Ascending aorta (tissue), 2 donors: ENCODE measurements around the gene ANKRD44. TPM values are rescaled to one million over a fixed set of nuclear protein-coding genes. Genes with fewer than 3 reads are reported as not detected.
A peak's percentile ranks its signal among the peaks of the same experiment; 100 is the strongest.

Experiments
- DNase-seq, 2 donors: peaks; one replicate each; pipeline ENCODE4 v3.0.0-alpha.2; 2019; ENCODE audit warnings: low spot score in 2 of 2
- H3K27ac ChIP-seq, 2 donors: fragments of 200-600 bp; sonication (generic); one replicate each; pipeline ENCODE4 v1.5.1; 2016 to 2017; ENCODE audit warnings: mild to moderate bottlenecking in 1 of 2
- H3K27me3 ChIP-seq: fragments of 200-600 bp; sonication (generic); one replicate; pipeline ENCODE4 v1.5.1; 2017
- H3K36me3 ChIP-seq, 2 donors: fragments of 200-600 bp; sonication (generic); one replicate each; pipeline ENCODE4 v1.5.1; 2016
- H3K4me1 ChIP-seq, 2 donors: fragments of 200-600 bp; sonication (generic); one replicate each; pipeline ENCODE4 v1.5.1; 2016 to 2017; ENCODE audit warnings: mild to moderate bottlenecking in 1 of 2
- H3K4me3 ChIP-seq, 2 donors: fragments of 200-600 bp; sonication (generic); one replicate each; pipeline ENCODE4 v1.5.1; 2016 to 2017; ENCODE audit warnings: mild to moderate bottlenecking in 1 of 2
- H3K9me3 ChIP-seq, 2 donors: fragments of 200-600 bp; sonication (generic); one replicate each; pipeline ENCODE4 v1.5.1; 2016
- CTCF ChIP-seq, 3 experiments: fragments of 200-600 bp in 2 of 3; fragments of 450-650 bp in 1 of 3; sonication (generic) in 2 of 3; IDR thresholded peaks; one replicate each; pipeline ENCODE4 v1.5.1; 2016 to 2019; ENCODE audit warnings: antibody characterized with exemption in 3 of 3, mild to moderate bottlenecking in 1 of 3, moderate library complexity in 1 of 3
- intact Hi-C: fragments of 100-400 bp; cut with DNase I; formaldehyde crosslinking; loops from one replicate; pipeline ENCODE4 v1.15.1; 2023
- total RNA-seq: library from RNA; depleted of rRNA; stranded (reverse); fragments of >200 nt; gene quantifications from one replicate; pipeline ENCODE4 v1.1.0, GENCODE V29; 2016

The ANKRD44 gene
- total RNA-seq, 1 donor from 2014 or later, result 66.3 TPM

- no peak for TF ChIP-seq CTCF (IDR thresholded peaks at IDR 0.05)
- H3K4me1 ChIP-seq, result peaks cover 15 to 34% of the 10 kb centered on the region in 2 donors
Measured at GRCh38 chr2:197210430-197210829, 100.2 kb downstream of the ANKRD44 start.

GRCh38 chr2:197209742-197210408 lies 100.7 kb downstream of the ANKRD44 start:
- TF ChIP-seq CTCF (IDR thresholded peaks at IDR 0.05), result no peak
- intact Hi-C loops, result loop anchor here (5.0 kb wide), 1 partner anchor 37 kb away; no protein-coding TSS in a partner anchor
- no peak overlapping the region for H3K27ac ChIP-seq
- H3K4me1 ChIP-seq, result peaks cover 18 to 40% of the 10 kb centered on the region in 2 donors
- no peaks in the 10 kb centered on the region for H3K27me3 ChIP-seq
- H3K36me3 ChIP-seq, result no peaks in the 10 kb centered on the region
- no peak overlapping the region for H3K4me3 ChIP-seq
- no peaks in the 10 kb centered on the region for H3K9me3 ChIP-seq
- DNase-seq, result no peak

More at GRCh38 chr2:197210430-197210829, 100.2 kb downstream of the ANKRD44 start:
- intact Hi-C loops, result no loop called here
- Histone ChIP-seq H3K27me3 (no peaks in the 10 kb centered on the region), H3K27ac (no peak overlapping the region), H3K9me3 (no peaks in the 10 kb centered on the region), H3K36me3 (no peaks in the 10 kb centered on the region), H3K4me3 (no peak overlapping the region)
- DNase-seq, result no peak

GRCh38 chr2:197209246-197209645 lies 101.3 kb downstream of the ANKRD44 start:
- no peaks in the 10 kb centered on the region for H3K27me3 ChIP-seq
- H3K9me3 ChIP-seq, result no peaks in the 10 kb centered on the region
- H3K4me1 ChIP-seq, result peaks cover 18 to 45% of the 10 kb centered on the region in 2 donors
- no peak for DNase-seq
- H3K36me3 ChIP-seq, result no peaks in the 10 kb centered on the region
- intact Hi-C loops, result loop anchor here (5.0 kb wide), 1 partner anchor 38 kb away; no protein-coding TSS in a partner anchor
- no peak for TF ChIP-seq CTCF (IDR thresholded peaks at IDR 0.05)
- peak overlapping the region in 1 of 2 donors; percentile 49 for H3K27ac ChIP-seq
- no peak overlapping the region for H3K4me3 ChIP-seq

- DNase-seq, result no peak
- no peaks in the 10 kb centered on the region for H3K9me3 ChIP-seq
- H3K4me1 ChIP-seq, result peaks cover 18 to 50% of the 10 kb centered on the region in 2 donors
- intact Hi-C loops, result loop anchor here (5.0 kb wide), 1 partner anchor 38 kb away; no protein-coding TSS in a partner anchor
- no peaks in the 10 kb centered on the region for H3K27me3 ChIP-seq
- no peak for TF ChIP-seq CTCF (IDR thresholded peaks at IDR 0.05)
- H3K27ac ChIP-seq, result peak overlapping the region in 1 of 2 donors; percentile 49
- no peaks in the 10 kb centered on the region for H3K36me3 ChIP-seq
- H3K4me3 ChIP-seq, result no peak overlapping the region
Measured at GRCh38 chr2:197208841-197209240, 101.7 kb downstream of the ANKRD44 start.

- Histone ChIP-seq H3K27ac (peak overlapping the region in 1 of 2 donors; percentile 24), H3K27me3 (no peaks in the 10 kb centered on the region), H3K4me1 (peaks cover 14 to 48% of the 10 kb centered on the region in 2 donors), H3K36me3 (no peaks in the 10 kb centered on the region), H3K9me3 (no peaks in the 10 kb centered on the region), H3K4me3 (no peak overlapping the region)
- TF ChIP-seq CTCF (IDR thresholded peaks at IDR 0.05), result no peak
- no peak for DNase-seq
- intact Hi-C loops, result loop anchor here (5.0 kb wide), 1 partner anchor 39 kb away; no protein-coding TSS in a partner anchor
Measured at GRCh38 chr2:197208024-197208423, 102.6 kb downstream of the ANKRD44 start.
